HepG2 (cell line): ENCODE data around the gene STK32A. TPM values are rescaled to one million over a fixed set of nuclear protein-coding genes. Genes with fewer than 3 reads are reported as not detected.

Experiments used
- ATAC-seq: fragments of 200-7000 bp; cut with Tn5 transposase; 3 replicates; pipeline ENCODE4 v1.9.1; 2020; ENCODE audit warnings: mild to moderate bottlenecking, moderate library complexity
- BruUV-seq: library from RNA; stranded (reverse); fragments of 400-500 nt; replicated peaks from 2 replicates; lab custom pipeline; 2021; lab: Mats Ljungman, UMichigan
- CTCF ChIA-PET: fragments of 300-600 bp; formaldehyde crosslinking; extraction: SDS; loops from one replicate; lab custom pipeline; 2021; ENCODE audit warnings: low total read pairs, inconsistent platforms, low intra/inter-chr PET ratio; lab: Yijun Ruan, JAX
- POLR2A ChIA-PET: fragments of 350-600 bp; sonication (Branson Sonifier 250); formaldehyde crosslinking; loops from one replicate; lab custom pipeline; 2020; ENCODE audit warnings: antibody characterized with exemption, inconsistent platforms; lab: Yijun Ruan, JAX
- DNase-seq: peaks from one replicate; pipeline ENCODE4 v3.0.0-alpha.2; 2015; ENCODE audit warnings: low spot score
- FAIRE-seq: peaks from 3 replicates; lab custom pipeline; 2011; peaks lifted over from hg19 to GRCh38; lab: Jason Lieb, UNC
- H2AFZ ChIP-seq: one replicate; pipeline ENCODE4 v1.6.1; 2011; ENCODE audit warnings: low read length, inconsistent platforms
- H3K27ac ChIP-seq: fragments of 300-600 bp; 3 replicates; pipeline ENCODE4 v1.8.0; 2011; ENCODE audit warnings: mixed run types, mild to moderate bottlenecking, mixed read lengths, low read length, inconsistent platforms; ENCODE audit not compliant: insufficient read depth; ENCODE audit errors: extremely low read length
- H3K27me3 ChIP-seq, 2 experiments: fragments of 200-600 bp in 1 of 2; 2 replicates in 1 of 2; 3 replicates in 1 of 2; pipeline versions ENCODE4 v1.6.0 to v1.8.0; 2011; ENCODE audit warnings: low read length in 2 of 2, mild to moderate bottlenecking in 2 of 2, moderate library complexity in 2 of 2, inconsistent platforms in 1 of 2; ENCODE audit not compliant: insufficient read depth in 2 of 2, control insufficient read depth in 1 of 2
- H3K36me3 ChIP-seq, 2 experiments: fragments of 200-600 bp in 1 of 2; replicated peaks in 1 of 2; 2 replicates in 1 of 2; 3 replicates in 1 of 2; pipeline versions ENCODE4 v1.5.1 to v1.8.0; 2011; ENCODE audit warnings: low read length in 2 of 2, inconsistent platforms in 1 of 2; ENCODE audit not compliant: insufficient read depth in 2 of 2, control insufficient read depth in 1 of 2
- H3K4me1 ChIP-seq: 2 replicates; pipeline ENCODE4 v1.5.1; 2012; ENCODE audit warnings: low read length, inconsistent platforms; ENCODE audit not compliant: insufficient read depth
- H3K4me2 ChIP-seq: 2 replicates; pipeline ENCODE4 v1.6.0; 2011; ENCODE audit warnings: low read depth, low read length, inconsistent platforms
- H3K4me3 ChIP-seq, 3 experiments: fragments of 200-600 bp in 1 of 3; sonication (generic), shearing (Covaris generic) in 1 of 3; replicated peaks in 1 of 3; 2 replicates each; pipeline ENCODE4 v1.5.1; 2011 to 2016; ENCODE audit warnings: low read length in 3 of 3, inconsistent platforms in 2 of 3, low read depth in 2 of 3, mild to moderate bottlenecking in 2 of 3, control low read depth in 1 of 3, mixed read lengths in 1 of 3; ENCODE audit not compliant: insufficient read depth in 1 of 3
- H3K79me2 ChIP-seq: one replicate; pipeline ENCODE4 v1.6.1; 2011; ENCODE audit warnings: low read length, inconsistent platforms; ENCODE audit not compliant: insufficient read depth
- H3K9ac ChIP-seq: 2 replicates; pipeline ENCODE4 v1.6.0; 2011; ENCODE audit warnings: mild to moderate bottlenecking, low read depth, low read length, inconsistent platforms; ENCODE audit not compliant: insufficient read depth
- H3K9me3 ChIP-seq: 2 replicates; pipeline ENCODE4 v1.5.1; 2012; ENCODE audit warnings: mild to moderate bottlenecking, low read length
- H4K20me1 ChIP-seq: 2 replicates; pipeline ENCODE4 v1.6.0; 2011; ENCODE audit warnings: inconsistent platforms, mild to moderate bottlenecking, low read length, moderate library complexity; ENCODE audit not compliant: insufficient read depth
- ATF3 ChIP-seq: sonication (generic); formaldehyde crosslinking; IDR thresholded peaks from 2 replicates; pipeline ENCODE4 v1.4.0; 2020; ENCODE audit warnings: missing genetic modification reagents
- BRF2 ChIP-seq: sonication (generic); formaldehyde crosslinking; IDR thresholded peaks from 2 replicates; pipeline ENCODE4 v1.8.1; 2022; ENCODE audit warnings: mild to moderate bottlenecking, missing genetic modification reagents
- GABPA ChIP-seq, 2 experiments: IDR thresholded peaks; 2 replicates each; pipeline ENCODE4 v1.6.1; 2011 to 2016; ENCODE audit warnings: low read depth in 2 of 2, low read length in 1 of 2, missing biosample characterization in 1 of 2, missing genetic modification characterization in 1 of 2
- MAFF ChIP-seq: IDR thresholded peaks from 2 replicates; pipeline ENCODE4 v1.6.1; 2011; ENCODE audit warnings: low read depth, low read length, improper control_type of control experiment
- MAFK ChIP-seq, 2 experiments: IDR thresholded peaks in 1 of 2; conservative IDR thresholded peaks in 1 of 2; 2 replicates each; pipeline ENCODE4 v1.6.1; 2011; ENCODE audit warnings: improper control_type of control experiment in 2 of 2, low read length in 2 of 2
- SATB2 ChIP-seq: sonication (generic); formaldehyde crosslinking; IDR thresholded peaks from 2 replicates; pipeline ENCODE4 v1.5.0; 2020; ENCODE audit warnings: missing genetic modification reagents
- TP53 ChIP-seq: sonication (generic); formaldehyde crosslinking; conservative IDR thresholded peaks from 2 replicates; pipeline ENCODE4 v1.4.0; 2020; ENCODE audit warnings: missing genetic modification reagents
- ZNF557 ChIP-seq: sonication (generic); formaldehyde crosslinking; IDR thresholded peaks from 2 replicates; pipeline ENCODE4 v1.4.0; 2020; ENCODE audit warnings: missing genetic modification reagents
- ZSCAN9 ChIP-seq: IDR thresholded peaks from 2 replicates; pipeline ENCODE4 v1.6.1; 2016; ENCODE audit warnings: borderline replicate concordance
- WGBS: methylation state at CpG from one replicate; pipeline ENCODE4 v1.1.6; 2017; ENCODE audit warnings: low lambda C conversion rate; 5-methylcytosine and 5-hydroxymethylcytosine counted together
- in situ Hi-C: cut with HindIII; loops from 2 replicates; pipeline ENCODE4 v1.10.0; 2017; ENCODE audit warnings: low pct_unique_long_range_greater_than_20kb; ENCODE audit not compliant: extremely low pct_ligation_motif_present
- intact Hi-C: fragments of 100-400 bp; cut with micrococcal nuclease; formaldehyde crosslinking; loops from one replicate; pipeline ENCODE4 v1.10.0; 2022; ENCODE audit not compliant: unreplicated experiment
- polyA plus RNA-seq, 8 experiments: library from polyadenylated mRNA; depleted of rRNA in 3 of 8; stranded (reverse) in 7 of 8; unstranded in 1 of 8; fragments of >200 nt; fragmentation: Illumina TruSeq in 4 of 8; extraction: Trizol in 4 of 8; gene quantifications; 2 replicates each; pipeline versions ENCODE4 v1.2.1 to v1.2.3, GENCODE V29; 2011 to 2016; ENCODE audit warnings: low read depth in 4 of 8, missing spikeins in 1 of 8, mixed read lengths in 1 of 8; ENCODE audit not compliant: insufficient read depth in 1 of 8
- total RNA-seq, 5 experiments: library from RNA; depleted of rRNA; stranded (reverse); fragments of >200 nt; fragmentation: Illumina TruSeq; extraction: Trizol; gene quantifications; 2 replicates each; pipeline ENCODE4 v1.2.3, GENCODE V29; 2016; ENCODE audit warnings: low read depth in 1 of 5
- TF ChIP-seq, protein P1 (sequence below): sonication (generic); formaldehyde crosslinking; IDR thresholded peaks from 2 replicates; pipeline ENCODE4 v1.4.0; 2020; ENCODE audit warnings: missing genetic modification reagents
- TF ChIP-seq, protein P2 (sequence below): sonication (generic); formaldehyde crosslinking; IDR thresholded peaks from 2 replicates; pipeline ENCODE4 v1.4.0; 2020; ENCODE audit warnings: missing genetic modification reagents
- TF ChIP-seq, protein P3 (sequence below): sonication (generic); formaldehyde crosslinking; IDR thresholded peaks from 2 replicates; pipeline ENCODE4 v1.4.0; 2020; ENCODE audit warnings: missing genetic modification reagents, mild to moderate bottlenecking, borderline replicate concordance

STK32A gene
- total and polyA plus RNA-seq, 2 of the 13 experiments (the other 11 are each of a cell fraction or from before 2014, with no cell fraction given): not detected

GRCh38 chr5:147248561-147248960 lies 13.7 kb downstream of the STK32A start:
- intact Hi-C loops: no loop called here

More at GRCh38 chr5:147248561-147248960, 13.7 kb downstream of the STK32A start:
- Histone ChIP-seq H3K79me2 (no peaks in the 10 kb centered on the region), H3K27me3 (no peaks in the 10 kb centered on the region), H3K4me1 (no peaks in the 10 kb centered on the region), H4K20me1 (no peaks in the 10 kb centered on the region), H3K9ac (no peak overlapping the region), H2AFZ (no peak overlapping the region), H3K27ac (no peak overlapping the region), H3K36me3 (no peaks in the 10 kb centered on the region), H3K9me3 (no peaks in the 10 kb centered on the region), H3K4me3 (no peak overlapping the region), H3K4me2 (no peak overlapping the region)
- no peak for ATAC-seq
- BruUV-seq: no TSS peak
- TF ChIP-seq, protein P1, sequence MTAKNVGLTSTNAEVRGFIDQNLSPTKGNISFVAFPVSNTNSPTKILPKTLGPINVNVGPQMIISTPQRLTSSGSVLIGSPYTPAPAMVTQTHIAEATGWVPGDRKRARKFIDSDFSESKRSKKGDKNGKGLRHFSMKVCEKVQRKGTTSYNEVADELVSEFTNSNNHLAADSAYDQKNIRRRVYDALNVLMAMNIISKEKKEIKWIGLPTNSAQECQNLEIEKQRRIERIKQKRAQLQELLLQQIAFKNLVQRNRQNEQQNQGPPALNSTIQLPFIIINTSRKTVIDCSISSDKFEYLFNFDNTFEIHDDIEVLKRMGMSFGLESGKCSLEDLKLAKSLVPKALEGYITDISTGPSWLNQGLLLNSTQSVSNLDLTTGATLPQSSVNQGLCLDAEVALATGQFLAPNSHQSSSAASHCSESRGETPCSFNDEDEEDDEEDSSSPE (CRISPR knock-in tag): no peak
- TF ChIP-seq, protein P2, sequence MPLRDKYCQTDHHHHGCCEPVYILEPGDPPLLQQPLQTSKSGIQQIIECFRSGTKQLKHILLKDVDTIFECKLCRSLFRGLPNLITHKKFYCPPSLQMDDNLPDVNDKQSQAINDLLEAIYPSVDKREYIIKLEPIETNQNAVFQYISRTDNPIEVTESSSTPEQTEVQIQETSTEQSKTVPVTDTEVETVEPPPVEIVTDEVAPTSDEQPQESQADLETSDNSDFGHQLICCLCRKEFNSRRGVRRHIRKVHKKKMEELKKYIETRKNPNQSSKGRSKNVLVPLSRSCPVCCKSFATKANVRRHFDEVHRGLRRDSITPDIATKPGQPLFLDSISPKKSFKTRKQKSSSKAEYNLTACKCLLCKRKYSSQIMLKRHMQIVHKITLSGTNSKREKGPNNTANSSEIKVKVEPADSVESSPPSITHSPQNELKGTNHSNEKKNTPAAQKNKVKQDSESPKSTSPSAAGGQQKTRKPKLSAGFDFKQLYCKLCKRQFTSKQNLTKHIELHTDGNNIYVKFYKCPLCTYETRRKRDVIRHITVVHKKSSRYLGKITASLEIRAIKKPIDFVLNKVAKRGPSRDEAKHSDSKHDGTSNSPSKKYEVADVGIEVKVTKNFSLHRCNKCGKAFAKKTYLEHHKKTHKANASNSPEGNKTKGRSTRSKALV (CRISPR knock-in tag): no peak
- peak in 1 of 2 experiments; percentile 63; a peak in 3 of 4 replicates for TF ChIP-seq MAFK (conservative IDR thresholded peaks at IDR 0.05 in 1 of 2, IDR thresholded peaks at IDR 0.05 in 1 of 2; ENCODE audit: low read length in 2 of 2)
- TF ChIP-seq ZNF557 (CRISPR knock-in tag): no peak
- peak; percentile 35 for TF ChIP-seq MAFF
- TF ChIP-seq ZSCAN9 (CRISPR knock-in tag): no peak
- no peak for TF ChIP-seq GABPA (IDR thresholded peaks at IDR 0.05; ENCODE audit: low read depth, low read length)
- TF ChIP-seq GABPA (CRISPR knock-in tag; IDR thresholded peaks at IDR 0.05; ENCODE audit: low read depth): no peak
- TF ChIP-seq, protein P3, sequence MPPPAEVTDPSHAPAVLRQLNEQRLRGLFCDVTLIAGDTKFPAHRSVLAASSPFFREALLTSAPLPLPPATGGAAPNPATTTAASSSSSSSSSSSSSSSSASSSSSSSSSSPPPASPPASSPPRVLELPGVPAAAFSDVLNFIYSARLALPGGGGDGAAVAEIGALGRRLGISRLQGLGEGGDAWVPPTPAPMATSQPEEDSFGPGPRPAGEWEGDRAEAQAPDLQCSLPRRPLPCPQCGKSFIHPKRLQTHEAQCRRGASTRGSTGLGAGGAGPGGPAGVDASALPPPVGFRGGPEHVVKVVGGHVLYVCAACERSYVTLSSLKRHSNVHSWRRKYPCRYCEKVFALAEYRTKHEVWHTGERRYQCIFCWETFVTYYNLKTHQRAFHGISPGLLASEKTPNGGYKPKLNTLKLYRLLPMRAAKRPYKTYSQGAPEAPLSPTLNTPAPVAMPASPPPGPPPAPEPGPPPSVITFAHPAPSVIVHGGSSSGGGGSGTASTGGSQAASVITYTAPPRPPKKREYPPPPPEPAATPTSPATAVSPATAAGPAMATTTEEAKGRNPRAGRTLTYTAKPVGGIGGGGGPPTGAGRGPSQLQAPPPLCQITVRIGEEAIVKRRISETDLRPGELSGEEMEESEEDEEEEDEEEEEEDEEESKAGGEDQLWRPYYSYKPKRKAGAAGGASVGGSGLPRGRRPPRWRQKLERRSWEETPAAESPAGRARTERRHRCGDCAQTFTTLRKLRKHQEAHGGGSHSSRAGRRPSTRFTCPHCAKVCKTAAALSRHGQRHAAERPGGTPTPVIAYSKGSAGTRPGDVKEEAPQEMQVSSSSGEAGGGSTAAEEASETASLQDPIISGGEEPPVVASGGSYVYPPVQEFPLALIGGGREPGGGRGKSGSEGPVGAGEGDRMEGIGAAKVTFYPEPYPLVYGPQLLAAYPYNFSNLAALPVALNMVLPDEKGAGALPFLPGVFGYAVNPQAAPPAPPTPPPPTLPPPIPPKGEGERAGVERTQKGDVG (CRISPR knock-in tag): no peak
- no peak for TF ChIP-seq BRF2
- no peak for TF ChIP-seq TP53 (CRISPR knock-in tag)
- no peak for TF ChIP-seq SATB2
- no peak for TF ChIP-seq ATF3
- 0% methylated on average over 2 of the region's 2 CpGs for WGBS
- ChIA-PET POLR2A (no interaction called here), CTCF (no interaction called here)
- FAIRE-seq: no peak
- no peak for DNase-seq
- in situ Hi-C loops: no loop called here
